Glutamatergic neuron (in vitro differentiated cells): ENCODE data around the gene EFHD1. TPM values are rescaled to one million over a fixed set of nuclear protein-coding genes. Genes with fewer than 3 reads are reported as not detected.

Source experiments
- DNase-seq: peaks from one replicate; pipeline ENCODE4 v3.0.0; 2022
- H3K27ac Mint-ChIP-seq: one replicate; pipeline ENCODE4 v1.8.0; 2020; ENCODE audit warnings: mild to moderate bottlenecking, mixed read lengths, inconsistent platforms; ENCODE audit not compliant: unreplicated experiment
- H3K27me3 Mint-ChIP-seq: one replicate; pipeline ENCODE4 v1.8.0; 2020; ENCODE audit warnings: mild to moderate bottlenecking, moderate library complexity, mixed read lengths, inconsistent platforms; ENCODE audit not compliant: unreplicated experiment
- H3K36me3 Mint-ChIP-seq: one replicate; pipeline ENCODE4 v1.8.0; 2020; ENCODE audit warnings: mild to moderate bottlenecking, mixed read lengths, inconsistent platforms; ENCODE audit not compliant: unreplicated experiment
- H3K4me1 Mint-ChIP-seq: one replicate; pipeline ENCODE4 v1.8.0; 2020; ENCODE audit warnings: mild to moderate bottlenecking, low read depth, mixed read lengths, inconsistent platforms; ENCODE audit not compliant: unreplicated experiment
- H3K4me3 Mint-ChIP-seq: one replicate; pipeline ENCODE4 v1.8.0; 2020; ENCODE audit warnings: mild to moderate bottlenecking, mixed read lengths, inconsistent platforms; ENCODE audit not compliant: unreplicated experiment
- H3K9me3 Mint-ChIP-seq: one replicate; pipeline ENCODE4 v1.8.0; 2020; ENCODE audit warnings: mild to moderate bottlenecking, moderate library complexity, mixed read lengths, inconsistent platforms; ENCODE audit not compliant: unreplicated experiment
- CTCF ChIP-seq: fragments of 200-600 bp; sonication (generic); IDR thresholded peaks from one replicate; pipeline ENCODE4 v1.5.0; 2021; ENCODE audit not compliant: partially characterized antibody, unreplicated experiment
- total RNA-seq: library from RNA; stranded (reverse); fragmentation: NEBNext Ultra II Directional; extraction: Animal tissue kit (Norgen Biotek cat#: 25700); gene quantifications from one replicate; pipeline ENCODE4 v1.2.1, GENCODE V29; 2021; ENCODE audit not compliant: unreplicated experiment

Gene EFHD1
- total RNA-seq, 1 donor from 2014 or later: 0.71 TPM

- Mint-ChIP-seq H3K36me3 (no peaks in the 10 kb centered on the region), H3K27ac (no peak overlapping the region), H3K27me3 (no peaks in the 10 kb centered on the region), H3K4me1 (no peaks in the 10 kb centered on the region), H3K9me3 (peaks cover 2% of the 10 kb centered on the region), H3K4me3 (no peak overlapping the region)
- no peak for DNase-seq
- no peak for TF ChIP-seq CTCF
Measured at GRCh38 chr2:232667989-232668583, 34.7 kb downstream of the EFHD1 start.

DNA sequence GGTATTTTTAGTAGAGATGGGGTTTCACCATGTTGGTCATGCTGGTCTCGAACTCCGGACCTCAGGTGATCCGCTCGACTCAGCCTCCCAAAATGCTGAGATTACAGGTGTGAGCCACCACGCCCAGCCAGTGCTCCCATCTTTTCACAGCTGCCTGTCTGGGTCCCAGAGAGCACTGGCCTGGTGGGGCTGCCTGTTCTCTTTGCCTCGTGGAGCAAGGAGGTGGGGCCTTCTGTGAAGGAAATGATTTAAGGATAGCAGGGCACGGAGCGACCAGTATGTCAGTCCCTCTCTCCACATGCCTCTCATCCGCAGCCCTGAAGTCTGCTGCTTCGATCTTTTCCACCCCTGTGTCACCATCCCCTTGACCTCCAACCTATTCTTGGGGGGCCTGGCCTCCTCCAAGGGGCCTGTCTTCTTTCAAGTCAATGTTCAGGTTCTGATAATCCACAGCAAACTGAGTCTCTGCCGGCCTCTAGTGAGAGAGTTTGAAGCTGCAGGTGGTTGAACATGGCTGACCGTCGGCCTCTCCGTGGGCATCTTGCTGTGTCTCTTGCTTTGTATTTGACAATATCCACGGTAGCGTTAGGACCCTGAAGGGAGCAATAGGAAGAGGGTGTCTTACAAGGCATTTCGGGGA is 35.5 kb downstream of the EFHD1 start:
- peaks cover 2% of the 10 kb centered on the region for H3K9me3 Mint-ChIP-seq
- no peak overlapping the region for H3K27ac Mint-ChIP-seq
- no peaks in the 10 kb centered on the region for H3K27me3 Mint-ChIP-seq
- DNase-seq: no peak
- no peaks in the 10 kb centered on the region for H3K36me3 Mint-ChIP-seq
- no peak for TF ChIP-seq CTCF
- H3K4me3 Mint-ChIP-seq: no peak overlapping the region
- H3K4me1 Mint-ChIP-seq: no peaks in the 10 kb centered on the region

DNA sequence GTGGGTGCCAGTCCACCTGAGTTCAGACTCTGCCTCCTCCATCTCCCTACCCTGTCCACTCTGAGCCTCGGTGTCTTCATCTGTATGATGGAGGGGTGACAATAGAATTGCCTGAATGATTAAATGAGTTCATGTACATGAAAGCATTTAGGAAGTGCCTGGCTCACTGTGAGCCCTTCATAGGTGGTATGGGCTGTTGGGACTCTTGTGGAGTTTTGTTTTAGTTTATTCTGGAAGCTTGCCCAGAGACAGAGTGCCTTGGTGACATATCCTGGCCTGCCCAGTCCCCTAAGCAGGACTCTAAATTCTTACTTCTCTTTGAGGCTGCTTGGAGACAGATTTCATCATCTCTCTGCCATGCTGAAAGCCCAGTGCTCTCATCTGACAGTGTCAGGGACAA is 39.2 kb downstream of the EFHD1 start:
- Mint-ChIP-seq H3K27me3 (no peaks in the 10 kb centered on the region), H3K9me3 (peaks cover 2% of the 10 kb centered on the region), H3K27ac (no peak overlapping the region), H3K4me1 (no peaks in the 10 kb centered on the region), H3K4me3 (no peak overlapping the region), H3K36me3 (no peaks in the 10 kb centered on the region)
- no peak for TF ChIP-seq CTCF
- DNase-seq: no peak

DNA sequence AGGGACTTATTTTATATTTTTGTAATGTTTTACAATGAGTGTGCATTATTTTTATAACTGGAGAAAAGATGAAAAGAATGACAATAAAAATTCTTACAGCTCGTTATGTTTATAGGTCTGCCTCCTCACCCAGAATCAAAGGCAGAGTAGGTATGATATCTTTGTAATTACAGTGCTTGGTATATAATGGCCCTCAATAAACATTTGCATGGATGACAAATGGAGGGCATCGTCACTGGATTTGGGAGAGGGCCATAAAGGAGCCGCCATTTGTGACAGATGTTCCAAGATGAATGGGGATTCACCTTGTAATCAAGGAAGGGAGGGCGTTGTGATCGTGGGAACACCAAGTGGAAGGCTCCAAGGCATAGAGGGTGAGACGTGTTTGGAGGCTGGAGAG is 41.1 kb downstream of the EFHD1 start:
- no peak for TF ChIP-seq CTCF
- no peak overlapping the region for H3K27ac Mint-ChIP-seq
- no peak overlapping the region for H3K4me3 Mint-ChIP-seq
- H3K27me3 Mint-ChIP-seq: no peaks in the 10 kb centered on the region
- H3K4me1 Mint-ChIP-seq: no peaks in the 10 kb centered on the region
- H3K9me3 Mint-ChIP-seq: no peaks in the 10 kb centered on the region
- H3K36me3 Mint-ChIP-seq: no peaks in the 10 kb centered on the region
- DNase-seq: no peak

GRCh38 chr2:232675381-232675780 is 42.0 kb downstream of the EFHD1 start:
- Mint-ChIP-seq H3K4me3 (no peak overlapping the region), H3K27me3 (no peaks in the 10 kb centered on the region), H3K4me1 (no peaks in the 10 kb centered on the region), H3K27ac (no peak overlapping the region), H3K36me3 (no peaks in the 10 kb centered on the region), H3K9me3 (no peaks in the 10 kb centered on the region)
- no peak for TF ChIP-seq CTCF
- DNase-seq: no peak
